Kidney (tissue), 14 donors: ENCODE results near the gene NAP1L1. TPM values are rescaled to one million over a fixed set of nuclear protein-coding genes. Genes with fewer than 3 reads are reported as not detected.

Source experiments
- DNase-seq, 5 donors: peaks; one replicate each; pipeline ENCODE4 v3.0.0-alpha.2; 2013 to 2020
- FAIRE-seq: peaks from 2 replicates; lab custom pipeline; 2012; peaks lifted over from hg19 to GRCh38; lab: Jason Lieb, UNC
- H3K27ac ChIP-seq, 2 donors: one replicate each; pipeline ENCODE4 v1.7.0; 2013; ENCODE audit warnings: low read depth in 2 of 2, low read length in 2 of 2, inconsistent platforms in 1 of 2
- H3K27me3 ChIP-seq: one replicate; pipeline ENCODE4 v1.7.1; 2013; ENCODE audit warnings: low read length, inconsistent platforms; ENCODE audit not compliant: control insufficient read depth, insufficient read depth
- H3K36me3 ChIP-seq, 3 donors: one replicate each; pipeline versions ENCODE4 v1.7.0 to v1.7.1; 2013; ENCODE audit warnings: low read length in 3 of 3, control low read depth in 1 of 3, inconsistent platforms in 1 of 3; ENCODE audit not compliant: insufficient read depth in 3 of 3, control insufficient read depth in 2 of 3
- H3K4me1 ChIP-seq, 3 donors: one replicate each; pipeline versions ENCODE4 v1.7.0 to v1.7.1; 2013; ENCODE audit warnings: low read length in 3 of 3, inconsistent platforms in 1 of 3, low read depth in 1 of 3; ENCODE audit not compliant: control insufficient read depth in 2 of 3, insufficient read depth in 2 of 3
- H3K4me3 ChIP-seq, 3 donors: one replicate each; pipeline versions ENCODE4 v1.7.0 to v1.8.1; 2013; ENCODE audit warnings: low read length in 3 of 3, control low read depth in 1 of 3, inconsistent platforms in 1 of 3
- H3K9ac ChIP-seq, 3 donors: one replicate each; pipeline versions ENCODE4 v1.7.0 to v1.7.1; 2013; ENCODE audit warnings: low read length in 3 of 3, control low read depth in 1 of 3, inconsistent platforms in 1 of 3
- H3K9me3 ChIP-seq, 3 donors: one replicate each; pipeline versions ENCODE4 v1.7.0 to v1.7.1; 2013; ENCODE audit warnings: low read length in 3 of 3, control low read depth in 1 of 3, inconsistent platforms in 1 of 3; ENCODE audit not compliant: control insufficient read depth in 2 of 3, insufficient read depth in 1 of 3
- CTCF ChIP-seq: IDR thresholded peaks from 3 replicates; pipeline ENCODE4 v1.5.1; 2012; ENCODE audit warnings: mild to moderate bottlenecking, moderate library complexity, borderline replicate concordance; ENCODE audit not compliant: insufficient read depth; ENCODE audit errors: extremely low read depth
- intact Hi-C: fragments of 100-400 bp; cut with DNase I; formaldehyde crosslinking; loops from one replicate; pipeline ENCODE4 v1.11.1; 2022
- polyA plus RNA-seq: library from polyadenylated mRNA; stranded (reverse); fragments of 350-450 nt; fragmentation: Illumina TruSeq; extraction: RNeasy Lipid Tissue Mini Kit (QIAGEN cat#74804); gene quantifications from one replicate; pipeline ENCODE4 v1.2.3, GENCODE V29; 2014; ENCODE audit warnings: low read depth, low replicate concordance; ENCODE audit not compliant: insufficient read depth
- total RNA-seq: library from RNA; stranded (reverse); fragmentation: NEBNext Ultra II Directional; extraction: Animal tissue kit (Norgen Biotek cat#: 25700); gene quantifications from one replicate; pipeline ENCODE4 v1.2.1, GENCODE V29; 2021
- donor health status: control.
- donor health status: control.
- donor health status: control.
- donor health status: control.
- donor health status: control.
- donor health status: DM: yes; HTN: yes; CAD: no.
- donor health status: Normal renal cell carcinoma (clear cell type).

Gene NAP1L1
- total and polyA plus RNA-seq, 2 donors from 2014 or later: 180 to 288 TPM

- no peak overlapping the region for H3K9ac ChIP-seq
- no peak overlapping the region for H3K4me3 ChIP-seq
- FAIRE-seq (no peak), DNase-seq (no peak)
- H3K27ac ChIP-seq: no peak overlapping the region
- no peaks in the 10 kb centered on the region for H3K36me3 ChIP-seq
- H3K4me1 ChIP-seq: no peaks in the 10 kb centered on the region
- no peaks in the 10 kb centered on the region for H3K9me3 ChIP-seq
- intact Hi-C loops: no loop called here
- TF ChIP-seq CTCF: no peak
- H3K27me3 ChIP-seq: no peaks in the 10 kb centered on the region
These were observed 40.0 kb upstream of the NAP1L1 start for GRCh38 chr12:76124456-76124855.

GRCh38 chr12:76123259-76124212 is 39.1 kb upstream of the NAP1L1 start:
- peak; percentile 19 for FAIRE-seq
- no peak overlapping the region for H3K4me3 ChIP-seq
- no peaks in the 10 kb centered on the region for H3K9me3 ChIP-seq
- no peak overlapping the region for H3K9ac ChIP-seq
- DNase-seq: peak in 2 of 5 donors; percentile 12 to 33
- no peak for TF ChIP-seq CTCF
- no peaks in the 10 kb centered on the region for H3K27me3 ChIP-seq
- no peaks in the 10 kb centered on the region for H3K4me1 ChIP-seq
- no peak overlapping the region for H3K27ac ChIP-seq
- intact Hi-C loops: no loop called here
- H3K36me3 ChIP-seq: no peaks in the 10 kb centered on the region

DNA sequence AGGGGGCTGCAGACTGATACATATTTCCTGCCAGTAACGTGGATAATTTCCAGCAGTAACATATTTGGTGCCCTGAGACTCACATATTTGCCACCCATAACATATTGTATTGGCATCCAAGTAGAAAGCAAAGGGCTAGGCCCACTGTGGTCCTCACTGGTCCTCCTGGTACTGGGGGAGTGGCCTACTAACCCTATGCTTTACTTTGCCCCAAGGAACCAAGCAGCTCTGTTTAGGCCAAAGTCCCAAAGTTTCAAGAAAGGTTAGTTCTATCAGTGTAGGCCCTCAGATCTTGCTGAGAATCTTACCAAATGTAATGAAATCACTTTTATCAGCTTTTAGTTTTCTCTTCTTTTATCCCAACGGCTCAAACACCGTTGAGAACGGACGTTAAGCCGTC is 35.4 kb upstream of the NAP1L1 start:
- H3K4me3 ChIP-seq: no peak overlapping the region
- H3K27ac ChIP-seq: no peak overlapping the region
- no peak overlapping the region for H3K9ac ChIP-seq
- H3K36me3 ChIP-seq: no peaks in the 10 kb centered on the region
- DNase-seq: no peak
- FAIRE-seq: no peak
- intact Hi-C loops: no loop called here
- no peaks in the 10 kb centered on the region for H3K4me1 ChIP-seq
- H3K9me3 ChIP-seq: no peaks in the 10 kb centered on the region
- no peak for TF ChIP-seq CTCF
- no peaks in the 10 kb centered on the region for H3K27me3 ChIP-seq
